RWPE1 (cell line): Measurements from ENCODE around the gene RNF148.

Experiments used
- CTCF ChIA-PET: fragments of 350-600 bp; sonication (Branson Sonifier 250); formaldehyde crosslinking; extraction: SDS; loops from one replicate; lab custom pipeline; 2021; lab: Yijun Ruan, JAX
- POLR2A ChIA-PET: fragments of 400-600 bp; formaldehyde crosslinking; extraction: SDS; loops from one replicate; lab custom pipeline; 2020; ENCODE audit warnings: antibody characterized with exemption; ENCODE audit not compliant: low non-redundant PET; lab: Yijun Ruan, JAX
- DNase-seq: peaks from one replicate; pipeline ENCODE4 v3.0.0; 2012; ENCODE audit warnings: low spot score
- H3K27ac ChIP-seq: fragments of 450-650 bp; 2 replicates; pipeline ENCODE4 v1.5.1; 2017
- CTCF ChIP-seq: fragments of 450-650 bp; conservative IDR thresholded peaks from 2 replicates; pipeline ENCODE4 v1.5.1; 2017; ENCODE audit warnings: low read depth, mild to moderate bottlenecking

Gene RNF148

GRCh38 chr7:122658856-122659255 is 43.9 kb downstream of the RNF148 start:
- DNase-seq: no peak
- CTCF ChIA-PET: no interaction called here
- TF ChIP-seq CTCF: no peak
- POLR2A ChIA-PET: no interaction called here
- no peak overlapping the region for H3K27ac ChIP-seq

GRCh38 chr7:122653685-122654084 is 49.0 kb downstream of the RNF148 start:
- no peak for DNase-seq
- H3K27ac ChIP-seq: no peak overlapping the region
- CTCF ChIA-PET: no interaction called here
- POLR2A ChIA-PET: no interaction called here
- TF ChIP-seq CTCF: no peak

GRCh38 chr7:122652876-122653275 is 49.8 kb downstream of the RNF148 start:
- DNase-seq: no peak
- POLR2A ChIA-PET: no interaction called here
- TF ChIP-seq CTCF: no peak
- H3K27ac ChIP-seq: no peak overlapping the region
- CTCF ChIA-PET: no interaction called here
